Measurements from ENCODE around the gene NCKAP5. TPM values are rescaled to one million over a fixed set of nuclear protein-coding genes. Genes with fewer than 3 reads are reported as not detected.

The NCKAP5 gene
- total and polyA plus RNA-seq, 9 of the 15 experiments (the other 6 are each of a cell fraction or from before 2014, with no cell fraction given): not detected

- no peak for TF ChIP-seq ZNF766 (CRISPR knock-in tag; conservative IDR thresholded peaks at IDR 0.05)
- TF ChIP-seq ETV1 (tag; conservative IDR thresholded peaks at IDR 0.05; ENCODE audit: low read depth): no peak
- TF ChIP-seq MECOM (CRISPR knock-in tag; IDR thresholded peaks at IDR 0.05): no peak
- TF ChIP-seq PREB (CRISPR knock-in tag; IDR thresholded peaks at IDR 0.05): no peak
- no peak for TF ChIP-seq EWSR1 (IDR thresholded peaks at IDR 0.05; ENCODE audit: borderline replicate concordance, low read depth, partially characterized antibody)
- TF ChIP-seq HBP1 (CRISPR knock-in tag; IDR thresholded peaks at IDR 0.05): no peak
Observed at GRCh38 chr2:133448195-133448594, 120.1 kb downstream of the NCKAP5 start (continued).

DNA sequence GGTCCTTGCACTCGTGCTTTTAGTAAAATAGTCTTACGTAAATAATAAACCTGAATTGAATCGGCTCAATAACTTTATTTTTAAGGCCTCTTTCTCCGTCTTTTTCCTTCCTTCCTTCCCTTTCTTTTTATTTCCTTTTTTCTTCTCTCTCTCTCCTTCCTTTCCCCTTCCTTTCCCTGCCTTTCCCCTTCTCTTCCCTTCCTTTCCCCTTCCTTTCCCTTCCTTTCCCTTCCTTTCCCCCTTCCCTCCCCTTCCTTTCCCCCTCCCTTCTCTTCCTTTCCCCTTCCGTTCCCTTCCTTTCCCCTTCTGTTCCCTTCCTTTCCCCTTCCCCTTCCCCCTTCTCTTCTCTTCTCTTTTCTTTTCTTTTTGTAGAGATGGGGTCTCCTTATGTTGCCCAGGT is 121.0 kb downstream of the NCKAP5 start:
- DNase-seq (ENCODE audit: extremely low read depth in 1 of 4, low spot score in 3 of 4): no peak
- H3K9me1 ChIP-seq (ENCODE audit: control insufficient read depth, insufficient read depth, low read length): no peaks in the 10 kb centered on the region
- no peaks in the 10 kb centered on the region for H3K27me3 ChIP-seq (ENCODE audit: control insufficient read depth in 2 of 2, insufficient read depth in 2 of 2, low read length in 2 of 2)
- intact Hi-C loops (cut with micrococcal nuclease): no loop called here
- H3K4me2 ChIP-seq (ENCODE audit: insufficient read depth, low read length): no peak overlapping the region
- FAIRE-seq: no peak
- H4K20me1 ChIP-seq (replicated peaks; ENCODE audit: control insufficient read depth, insufficient read depth, low read length): no peaks in the 10 kb centered on the region
- no peak overlapping the region for H3K27ac ChIP-seq (ENCODE audit: extremely low read depth, low read depth, low read length)
- H3K9ac ChIP-seq (ENCODE audit: insufficient read depth in 1 of 2, low read depth in 2 of 2, low read length in 2 of 2): no peak overlapping the region
- H2AFZ ChIP-seq (ENCODE audit: low read depth, low read length): no peak overlapping the region
- in situ Hi-C loops (cut with MboI): no loop called here
- H3K4me3 ChIP-seq: no peak overlapping the region
- POLR2A ChIA-PET: interaction anchor here (0.6 kb wide), 1 partner anchor 476 kb away, joined by 3 read pairs; no protein-coding TSS in a partner anchor
- BruUV-seq (replicated peaks): no TSS peak
- no peaks in the 10 kb centered on the region for H3K79me2 ChIP-seq (ENCODE audit: control insufficient read depth, insufficient read depth, low read length)
- no peak for ATAC-seq
- no peaks in the 10 kb centered on the region for H3K9me3 ChIP-seq (replicated peaks; ENCODE audit: control insufficient read depth, insufficient read depth, low read depth, low read length)
- no peaks in the 10 kb centered on the region for H3K4me1 ChIP-seq (replicated peaks in 1 of 2; ENCODE audit: control insufficient read depth in 2 of 2, insufficient read depth in 2 of 2, low read length in 2 of 2)
- CTCF ChIA-PET (ENCODE audit: low intra/inter-chr PET ratio): no interaction called here
- 6% methylated on average over 4 of the region's 5 CpGs for WGBS (ENCODE audit: insufficient coverage, low coverage, missing lambda C conversion rate)
- no peaks in the 10 kb centered on the region for H3K36me3 ChIP-seq (ENCODE audit: control insufficient read depth, insufficient read depth, low read length)
- TF ChIP-seq, protein P1, sequence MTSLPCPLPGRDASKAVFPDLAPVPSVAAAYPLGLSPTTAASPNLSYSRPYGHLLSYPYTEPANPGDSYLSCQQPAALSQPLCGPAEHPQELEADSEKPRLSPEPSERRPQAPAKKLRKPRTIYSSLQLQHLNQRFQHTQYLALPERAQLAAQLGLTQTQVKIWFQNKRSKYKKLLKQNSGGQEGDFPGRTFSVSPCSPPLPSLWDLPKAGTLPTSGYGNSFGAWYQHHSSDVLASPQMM (CRISPR knock-in tag; IDR thresholded peaks at IDR 0.05): no peak
- TF ChIP-seq TOE1 (IDR thresholded peaks at IDR 0.05; ENCODE audit: borderline replicate concordance) (no peak), TOE1 (CRISPR knock-in tag; IDR thresholded peaks at IDR 0.05; ENCODE audit: borderline replicate concordance, low read depth) (no peak), FOSL1 (tag; conservative IDR thresholded peaks at IDR 0.05) (no peak), MCM7 (IDR thresholded peaks at IDR 0.05) (no peak), CXXC5 (CRISPR knock-in tag; IDR thresholded peaks at IDR 0.05) (no peak), TEAD4 (IDR thresholded peaks at IDR 0.05; ENCODE audit: low read length) (no peak), TEAD4 (CRISPR knock-in tag; IDR thresholded peaks at IDR 0.05; ENCODE audit: borderline replicate concordance) (no peak), ARID1B (IDR thresholded peaks at IDR 0.05) (no peak), ZNF668 (CRISPR knock-in tag; IDR thresholded peaks at IDR 0.05) (no peak), ZNF717 (CRISPR knock-in tag; IDR thresholded peaks at IDR 0.05) (no peak)
- TF ChIP-seq, protein P2, sequence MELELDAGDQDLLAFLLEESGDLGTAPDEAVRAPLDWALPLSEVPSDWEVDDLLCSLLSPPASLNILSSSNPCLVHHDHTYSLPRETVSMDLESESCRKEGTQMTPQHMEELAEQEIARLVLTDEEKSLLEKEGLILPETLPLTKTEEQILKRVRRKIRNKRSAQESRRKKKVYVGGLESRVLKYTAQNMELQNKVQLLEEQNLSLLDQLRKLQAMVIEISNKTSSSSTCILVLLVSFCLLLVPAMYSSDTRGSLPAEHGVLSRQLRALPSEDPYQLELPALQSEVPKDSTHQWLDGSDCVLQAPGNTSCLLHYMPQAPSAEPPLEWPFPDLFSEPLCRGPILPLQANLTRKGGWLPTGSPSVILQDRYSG (tag; conservative IDR thresholded peaks at IDR 0.05; ENCODE audit: low read depth): no peak
- TF ChIP-seq, protein P3, sequence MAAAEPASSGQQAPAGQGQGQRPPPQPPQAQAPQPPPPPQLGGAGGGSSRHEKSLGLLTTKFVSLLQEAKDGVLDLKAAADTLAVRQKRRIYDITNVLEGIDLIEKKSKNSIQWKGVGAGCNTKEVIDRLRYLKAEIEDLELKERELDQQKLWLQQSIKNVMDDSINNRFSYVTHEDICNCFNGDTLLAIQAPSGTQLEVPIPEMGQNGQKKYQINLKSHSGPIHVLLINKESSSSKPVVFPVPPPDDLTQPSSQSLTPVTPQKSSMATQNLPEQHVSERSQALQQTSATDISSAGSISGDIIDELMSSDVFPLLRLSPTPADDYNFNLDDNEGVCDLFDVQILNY (CRISPR knock-in tag; IDR thresholded peaks at IDR 0.05): no peak

Measured in K562 (cell line).